ENCODE data around the gene PITPNB.

PITPNB gene

GRCh38 chr22:27820896-27821866, 97.9 kb downstream of the PITPNB start:
- Histone ChIP-seq H3K9me3 (ENCODE audit: insufficient read depth, low read depth, low read length) (no peaks in the 10 kb centered on the region), H3K27ac (ENCODE audit: low read length) (no peak overlapping the region), H3K27me3 (ENCODE audit: insufficient read depth, low read length) (no peaks in the 10 kb centered on the region), H3K36me3 (ENCODE audit: insufficient read depth, low read depth, low read length) (no peaks in the 10 kb centered on the region), H3K4me3 (ENCODE audit: low read length) (no peak overlapping the region), H3K4me1 (ENCODE audit: insufficient read depth, low read length) (no peaks in the 10 kb centered on the region), H3K9ac (ENCODE audit: low read depth, low read length) (no peak overlapping the region)

GRCh38 chr22:27816552-27816951, 102.5 kb downstream of the PITPNB start:
- Histone ChIP-seq H3K9me3 (ENCODE audit: insufficient read depth, low read depth, low read length) (no peaks in the 10 kb centered on the region), H3K27ac (ENCODE audit: low read length) (no peak overlapping the region), H3K4me3 (ENCODE audit: low read length) (no peak overlapping the region), H3K36me3 (ENCODE audit: insufficient read depth, low read depth, low read length) (no peaks in the 10 kb centered on the region), H3K4me1 (ENCODE audit: insufficient read depth, low read length) (no peaks in the 10 kb centered on the region), H3K27me3 (ENCODE audit: insufficient read depth, low read length) (no peaks in the 10 kb centered on the region), H3K9ac (ENCODE audit: low read depth, low read length) (no peak overlapping the region)

GRCh38 chr22:27815826-27816530, 103.1 kb downstream of the PITPNB start:
- Histone ChIP-seq H3K4me1 (ENCODE audit: insufficient read depth, low read length) (peaks cover 2% of the 10 kb centered on the region; the same call in 1 of the 2 replicates), H3K27ac (ENCODE audit: low read length) (no peak overlapping the region), H3K9me3 (ENCODE audit: insufficient read depth, low read depth, low read length) (no peaks in the 10 kb centered on the region), H3K36me3 (ENCODE audit: insufficient read depth, low read depth, low read length) (no peaks in the 10 kb centered on the region), H3K27me3 (ENCODE audit: insufficient read depth, low read length) (0 out of 2 replicates have a peak, but pooled peaks cover 2% of the 10 kb centered on the region), H3K9ac (ENCODE audit: low read depth, low read length) (no peak overlapping the region), H3K4me3 (ENCODE audit: low read length) (no peak overlapping the region)

GRCh38 chr22:27814993-27815392, 104.1 kb downstream of the PITPNB start:
- H3K4me1 ChIP-seq (ENCODE audit: insufficient read depth, low read length): peaks cover 6% of the 10 kb centered on the region; the same call in 1 of the 2 replicates
- H3K36me3 ChIP-seq (ENCODE audit: insufficient read depth, low read depth, low read length): no peaks in the 10 kb centered on the region
- H3K9ac ChIP-seq (ENCODE audit: low read depth, low read length): no peak overlapping the region
- H3K27ac ChIP-seq (ENCODE audit: low read length): no peak overlapping the region
- H3K4me3 ChIP-seq (ENCODE audit: low read length): no peak overlapping the region
- peaks cover 6% of the 10 kb centered on the region; the same call in 1 of the 2 replicates for H3K27me3 ChIP-seq (ENCODE audit: insufficient read depth, low read length)
- no peaks in the 10 kb centered on the region for H3K9me3 ChIP-seq (ENCODE audit: insufficient read depth, low read depth, low read length)

- Histone ChIP-seq H3K36me3 (ENCODE audit: insufficient read depth, low read depth, low read length) (no peaks in the 10 kb centered on the region), H3K4me3 (ENCODE audit: low read length) (no peak overlapping the region), H3K9ac (ENCODE audit: low read depth, low read length) (no peak overlapping the region), H3K27ac (ENCODE audit: low read length) (no peak overlapping the region), H3K27me3 (ENCODE audit: insufficient read depth, low read length) (peaks cover 32% of the 10 kb centered on the region), H3K4me1 (ENCODE audit: insufficient read depth, low read length) (peaks cover 6% of the 10 kb centered on the region; the same call in 1 of the 2 replicates), H3K9me3 (ENCODE audit: insufficient read depth, low read depth, low read length) (no peaks in the 10 kb centered on the region)
These were observed 107.3 kb downstream of the PITPNB start for GRCh38 chr22:27811778-27812177.

- H3K4me1 ChIP-seq (ENCODE audit: insufficient read depth, low read length): peaks cover 6% of the 10 kb centered on the region; the same call in 1 of the 2 replicates
- peaks cover 41% of the 10 kb centered on the region for H3K27me3 ChIP-seq (ENCODE audit: insufficient read depth, low read length)
- no peak overlapping the region for H3K27ac ChIP-seq (ENCODE audit: low read length)
- no peaks in the 10 kb centered on the region for H3K36me3 ChIP-seq (ENCODE audit: insufficient read depth, low read depth, low read length)
- H3K9me3 ChIP-seq (ENCODE audit: insufficient read depth, low read depth, low read length): no peaks in the 10 kb centered on the region
- no peak overlapping the region for H3K9ac ChIP-seq (ENCODE audit: low read depth, low read length)
- H3K4me3 ChIP-seq (ENCODE audit: low read length): no peak overlapping the region
These were observed 108.4 kb downstream of the PITPNB start for GRCh38 chr22:27810609-27811151.

- Histone ChIP-seq H3K4me3 (ENCODE audit: low read length) (no peak overlapping the region), H3K9me3 (ENCODE audit: insufficient read depth, low read depth, low read length) (no peaks in the 10 kb centered on the region), H3K4me1 (ENCODE audit: insufficient read depth, low read length) (peaks cover 6% of the 10 kb centered on the region; the same call in 1 of the 2 replicates), H3K9ac (ENCODE audit: low read depth, low read length) (no peak overlapping the region), H3K36me3 (ENCODE audit: insufficient read depth, low read depth, low read length) (no peaks in the 10 kb centered on the region), H3K27me3 (ENCODE audit: insufficient read depth, low read length) (peaks cover 48% of the 10 kb centered on the region), H3K27ac (ENCODE audit: low read length) (no peak overlapping the region)
These were observed 109.1 kb downstream of the PITPNB start for GRCh38 chr22:27809700-27810608.

GRCh38 chr22:27809226-27809603, 109.8 kb downstream of the PITPNB start:
- Histone ChIP-seq H3K9me3 (ENCODE audit: insufficient read depth, low read depth, low read length) (no peaks in the 10 kb centered on the region), H3K27ac (ENCODE audit: low read length) (no peak overlapping the region), H3K27me3 (ENCODE audit: insufficient read depth, low read length) (peaks cover 55% of the 10 kb centered on the region), H3K4me1 (ENCODE audit: insufficient read depth, low read length) (peaks cover 6% of the 10 kb centered on the region; the same call in 1 of the 2 replicates), H3K36me3 (ENCODE audit: insufficient read depth, low read depth, low read length) (no peaks in the 10 kb centered on the region), H3K9ac (ENCODE audit: low read depth, low read length) (no peak overlapping the region), H3K4me3 (ENCODE audit: low read length) (no peak overlapping the region)

- no peaks in the 10 kb centered on the region for H3K9me3 ChIP-seq (ENCODE audit: insufficient read depth, low read depth, low read length)
These were observed 110.4 kb downstream of the PITPNB start for GRCh38 chr22:27808451-27809225.

GRCh38 chr22:27805841-27806240, 113.2 kb downstream of the PITPNB start:
- peaks cover 10% of the 10 kb centered on the region; the same call in 1 of the 2 replicates for H3K4me1 ChIP-seq (ENCODE audit: insufficient read depth, low read length)
- no peak overlapping the region for H3K27ac ChIP-seq (ENCODE audit: low read length)
- H3K36me3 ChIP-seq (ENCODE audit: insufficient read depth, low read depth, low read length): no peaks in the 10 kb centered on the region
- no peaks in the 10 kb centered on the region for H3K9me3 ChIP-seq (ENCODE audit: insufficient read depth, low read depth, low read length)
- no peak overlapping the region for H3K4me3 ChIP-seq (ENCODE audit: low read length)
- peaks cover 82% of the 10 kb centered on the region for H3K27me3 ChIP-seq (ENCODE audit: insufficient read depth, low read length)
- H3K9ac ChIP-seq (ENCODE audit: low read depth, low read length): no peak overlapping the region

More at GRCh38 chr22:27808451-27809225, 110.4 kb downstream of the PITPNB start:
- H3K4me3 ChIP-seq (ENCODE audit: low read length): no peak overlapping the region
- H3K36me3 ChIP-seq (ENCODE audit: insufficient read depth, low read depth, low read length): no peaks in the 10 kb centered on the region
- H3K9ac ChIP-seq (ENCODE audit: low read depth, low read length): no peak overlapping the region
- H3K4me1 ChIP-seq (ENCODE audit: insufficient read depth, low read length): peaks cover 6% of the 10 kb centered on the region; the same call in 1 of the 2 replicates
- peaks cover 61% of the 10 kb centered on the region for H3K27me3 ChIP-seq (ENCODE audit: insufficient read depth, low read length)
- no peak overlapping the region for H3K27ac ChIP-seq (ENCODE audit: low read length)

Data from iPS-20b (cell line).